Measurements from ENCODE around the gene BRME1. TPM values are rescaled to one million over a fixed set of nuclear protein-coding genes. Genes with fewer than 3 reads are reported as not detected.

Gene BRME1
- total RNA-seq, 1 experiment from 2014 or later, result 1.7 TPM

- no peak overlapping the region for H3K27ac ChIP-seq (ENCODE audit: low read depth, low read length)
- RAD21 ChIA-PET (ENCODE audit: low non-redundant PET in 1 of 2, low total read pairs in 2 of 2, uncharacterized antibody in 2 of 2, unreplicated experiment in 2 of 2), result no interaction called here
- CTCF ChIA-PET, result no interaction called here
- intact Hi-C loops (cut with micrococcal nuclease), result no loop called here
- H3K4me2 ChIP-seq (ENCODE audit: low read length), result no peak overlapping the region
- no peaks in the 10 kb centered on the region for H3K27me3 ChIP-seq (ENCODE audit: insufficient read depth, low read length)
- no peak for DNase-seq (ENCODE audit: low read depth, low spot score)
- ATAC-seq, result no peak
- H3K4me1 ChIP-seq (ENCODE audit: control insufficient read depth in 1 of 2, insufficient read depth in 2 of 2, low read length in 2 of 2), result peaks cover 0 to 4% of the 10 kb centered on the region in 2 experiments; a peak in 2 of 4 replicates
- H4K20me1 ChIP-seq (ENCODE audit: insufficient read depth), result no peaks in the 10 kb centered on the region
- no peaks in the 10 kb centered on the region for H3K79me2 ChIP-seq (ENCODE audit: insufficient read depth, low read length)
- no peak for TF ChIP-seq EZH2 (IDR thresholded peaks at IDR 0.05)
- no peak for TF ChIP-seq FOSL1 (IDR thresholded peaks at IDR 0.05; ENCODE audit: low read depth)
- no peak for TF ChIP-seq RAD21 (IDR thresholded peaks at IDR 0.05; ENCODE audit: low read depth)
- no peak for TF ChIP-seq ZNF274 (IDR thresholded peaks at IDR 0.05; ENCODE audit: low read depth, low read length)
- no peak for TF ChIP-seq SP1 (IDR thresholded peaks at IDR 0.05; ENCODE audit: low read depth)
- TF ChIP-seq EZH2phosphoT487 (IDR thresholded peaks at IDR 0.05; ENCODE audit: borderline replicate concordance), result no peak
- TF ChIP-seq ATF3 (IDR thresholded peaks at IDR 0.05), result no peak
- no peak for TF ChIP-seq YY1 (IDR thresholded peaks at IDR 0.05; ENCODE audit: extremely low read depth, insufficient replicate concordance, low read depth, low read length)
- no peak for TF ChIP-seq SIN3A (IDR thresholded peaks at IDR 0.05; ENCODE audit: low read depth)
- no peak for TF ChIP-seq POLR2AphosphoS5 (IDR thresholded peaks at IDR 0.05; ENCODE audit: low read depth, low read length)
- TF ChIP-seq ZFX (IDR thresholded peaks at IDR 0.05), result no peak
- TF ChIP-seq SRF (IDR thresholded peaks at IDR 0.05; ENCODE audit: low read depth), result no peak
- no peaks in the 10 kb centered on the region for H3K36me3 ChIP-seq (ENCODE audit: control insufficient read depth in 1 of 2, insufficient read depth in 2 of 2, low read length in 2 of 2)
- no peak overlapping the region for H3K4me3 ChIP-seq (replicated peaks in 1 of 2; ENCODE audit: low read depth in 1 of 2, low read length in 2 of 2)
- no TSS peak for BruUV-seq (replicated peaks)
- no peak overlapping the region for H2AFZ ChIP-seq (ENCODE audit: low read depth, low read length, poor library complexity, severe bottlenecking)
- H3K9me2 ChIP-seq (ENCODE audit: insufficient read depth), result no peaks in the 10 kb centered on the region
- POLR2A ChIA-PET, result no interaction called here
- H3K9me3 ChIP-seq (ENCODE audit: control insufficient read depth in 1 of 2, insufficient read depth in 1 of 2, low read depth in 1 of 2, low read length in 2 of 2), result no peaks in the 10 kb centered on the region
- no peak overlapping the region for H3K9ac ChIP-seq (ENCODE audit: low read length)
Measured at GRCh38 chr19:13890136-13890535, 15.8 kb downstream of the BRME1 start.

GRCh38 chr19:13888281-13888680 is 17.6 kb downstream of the BRME1 start:
- Histone ChIP-seq H3K4me2 (ENCODE audit: low read length) (no peak overlapping the region), H3K79me2 (ENCODE audit: insufficient read depth, low read length) (no peaks in the 10 kb centered on the region), H2AFZ (ENCODE audit: low read depth, low read length, poor library complexity, severe bottlenecking) (no peak overlapping the region), H3K9me3 (ENCODE audit: control insufficient read depth in 1 of 2, insufficient read depth in 1 of 2, low read depth in 1 of 2, low read length in 2 of 2) (no peaks in the 10 kb centered on the region), H3K36me3 (ENCODE audit: control insufficient read depth in 1 of 2, insufficient read depth in 2 of 2, low read length in 2 of 2) (no peaks in the 10 kb centered on the region), H4K20me1 (ENCODE audit: insufficient read depth) (no peaks in the 10 kb centered on the region), H3K9ac (ENCODE audit: low read length) (no peak overlapping the region), H3K4me3 (replicated peaks in 1 of 2; ENCODE audit: low read depth in 1 of 2, low read length in 2 of 2) (no peak overlapping the region), H3K27ac (ENCODE audit: low read depth, low read length) (no peak overlapping the region), H3K27me3 (ENCODE audit: insufficient read depth, low read length) (no peaks in the 10 kb centered on the region), H3K9me2 (ENCODE audit: insufficient read depth) (no peaks in the 10 kb centered on the region), H3K4me1 (ENCODE audit: control insufficient read depth in 1 of 2, insufficient read depth in 2 of 2, low read length in 2 of 2) (peaks cover 4 to 7% of the 10 kb centered on the region in 2 experiments; a peak in 2 of 4 replicates)
- ChIA-PET POLR2A (no interaction called here), RAD21 (ENCODE audit: low non-redundant PET in 1 of 2, low total read pairs in 2 of 2, uncharacterized antibody in 2 of 2, unreplicated experiment in 2 of 2) (no interaction called here), CTCF (no interaction called here)
- DNase-seq (ENCODE audit: low read depth, low spot score) (no peak), ATAC-seq (no peak)
- TF ChIP-seq CEBPB (IDR thresholded peaks at IDR 0.05; ENCODE audit: low read depth) (no peak), RAD21 (IDR thresholded peaks at IDR 0.05; ENCODE audit: low read depth) (peak; percentile 21; the same call in 1 of the 2 replicates)
- intact Hi-C loops (cut with micrococcal nuclease), result no loop called here
- no TSS peak for BruUV-seq (replicated peaks)
